Upper lobe of left lung (tissue), 6 donors: ENCODE measurements around the gene SP5. TPM values are rescaled to one million over a fixed set of nuclear protein-coding genes. Genes with fewer than 3 reads are reported as not detected.

ENCODE experiments used
- ATAC-seq, 2 donors: fragments of 200-7000 bp; cut with Tn5 transposase; one replicate each; pipeline ENCODE4 v1.9.1; 2022; ENCODE audit warnings: mild to moderate bottlenecking in 2 of 2, moderate library complexity in 2 of 2; ENCODE audit not compliant: low FRiP score in 2 of 2
- DNase-seq, 2 donors: peaks; one replicate each; pipeline ENCODE4 v3.0.0-alpha.2; 2019 to 2020
- H3K27ac ChIP-seq, 4 donors: fragments of 200-600 bp; sonication (generic); one replicate each; pipeline ENCODE4 v1.5.1; 2016 to 2019
- H3K27me3 ChIP-seq, 4 donors: fragments of 200-600 bp; sonication (generic); one replicate each; pipeline ENCODE4 v1.5.1; 2017 to 2019
- H3K36me3 ChIP-seq, 4 donors: fragments of 200-600 bp; sonication (generic); one replicate each; pipeline ENCODE4 v1.5.1; 2016 to 2019
- H3K4me1 ChIP-seq, 4 donors: fragments of 200-600 bp; sonication (generic); one replicate each; pipeline ENCODE4 v1.5.1; 2018 to 2019
- H3K4me3 ChIP-seq, 4 donors: fragments of 200-600 bp; sonication (generic); one replicate each; pipeline ENCODE4 v1.5.1; 2017 to 2019; ENCODE audit warnings: mild to moderate bottlenecking in 2 of 4, moderate library complexity in 1 of 4
- H3K9me3 ChIP-seq, 4 donors: fragments of 200-600 bp; sonication (generic); one replicate each; pipeline ENCODE4 v1.5.1; 2018 to 2019
- EP300 ChIP-seq, 4 donors: sonication (generic); formaldehyde crosslinking; IDR thresholded peaks; one replicate each; pipeline ENCODE4 v1.5.1; 2017; ENCODE audit warnings: antibody characterized with exemption in 4 of 4, control low read depth in 2 of 4
- POLR2A ChIP-seq, 4 donors: fragments of 450-650 bp; IDR thresholded peaks; one replicate each; pipeline ENCODE4 v1.5.1; 2016 to 2017; ENCODE audit warnings: antibody characterized with exemption in 4 of 4, mild to moderate bottlenecking in 2 of 4
- POLR2AphosphoS5 ChIP-seq, 2 donors: sonication (generic); formaldehyde crosslinking; IDR thresholded peaks; one replicate each; pipeline ENCODE4 v1.5.1; 2017; ENCODE audit warnings: antibody characterized with exemption in 2 of 2
- WGBS, 2 donors: methylation state at CpG; one replicate each; pipeline ENCODE4 v1.1.5; 2017 to 2018; 5-methylcytosine and 5-hydroxymethylcytosine counted together
- total RNA-seq, 6 donors: library from RNA; depleted of rRNA in 4 of 6; stranded (reverse); fragments of >200 nt in 4 of 6; gene quantifications; one replicate each; pipeline versions ENCODE4 v1.1.0 to v1.2.1, GENCODE V29; 2016 to 2021
- TF ChIP-seq, protein P1 (sequence below), 6 experiments: fragments of 450-650 bp in 4 of 6; fragments of 200-600 bp in 2 of 6; sonication (generic) in 2 of 6; IDR thresholded peaks; one replicate each; pipeline ENCODE4 v1.5.1; 2016 to 2019; ENCODE audit warnings: antibody characterized with exemption in 6 of 6
- donor health status: DM: no; HTN: no; CAD: no; lungs with moderate emphysema.
- donor health status: DM: no; HTN: yes; CAD: no; lungs with severe emphysema.

Gene SP5
- total RNA-seq, 6 donors from 2014 or later: 1.5 to 6.6 (median 4.4) TPM

DNA sequence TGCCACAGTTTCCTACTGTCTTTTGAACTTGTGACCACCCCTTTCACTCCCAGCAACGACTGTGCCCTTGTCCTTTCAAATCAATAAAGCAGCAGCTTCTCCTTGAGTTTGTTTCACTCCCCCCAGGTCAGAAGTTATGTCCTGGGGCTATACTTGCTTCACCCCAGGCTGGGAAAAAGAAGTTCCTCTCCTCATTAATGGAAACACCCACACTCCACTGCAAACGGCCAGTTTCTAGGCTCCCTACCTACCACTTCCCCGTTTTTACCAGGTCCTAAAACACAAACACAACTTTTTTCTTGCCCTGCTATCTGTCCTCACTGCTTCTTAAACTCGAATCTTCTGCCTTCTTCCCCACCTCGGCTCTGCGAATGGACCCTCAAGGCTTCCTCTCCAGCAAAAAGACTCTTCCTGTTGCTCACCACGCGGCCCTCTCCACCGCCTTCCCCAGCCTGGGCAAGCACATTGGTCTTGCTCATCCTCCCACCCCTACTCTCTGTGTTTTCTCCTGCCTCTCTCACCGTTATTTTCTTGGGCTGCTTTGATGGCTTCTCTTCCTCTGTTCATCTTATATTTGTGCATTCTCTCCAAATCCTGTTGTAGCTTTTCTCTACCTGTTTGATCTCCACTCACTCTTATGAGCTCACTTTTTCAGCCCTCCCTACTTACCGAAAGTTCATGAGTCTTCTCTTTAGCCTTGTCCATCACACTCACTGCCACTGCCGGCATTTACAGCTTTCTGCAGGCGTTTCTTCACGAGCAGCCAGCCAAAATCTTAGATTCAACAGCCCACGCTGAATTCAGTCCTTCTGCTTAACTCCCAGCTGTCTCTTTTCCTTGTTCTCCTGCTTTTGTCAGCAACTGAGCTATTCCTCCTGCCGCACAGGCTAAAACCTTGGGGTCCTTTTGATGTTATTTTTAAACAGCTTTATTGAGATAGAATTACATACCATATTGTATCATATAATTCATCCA, 7.0 kb upstream of the SP5 start:
- no peak for TF ChIP-seq POLR2AphosphoS5 (IDR thresholded peaks at IDR 0.05)
- TF ChIP-seq POLR2A (IDR thresholded peaks at IDR 0.05): no peak
- TF ChIP-seq EP300 (IDR thresholded peaks at IDR 0.05): no peak
- TF ChIP-seq, protein P1, sequence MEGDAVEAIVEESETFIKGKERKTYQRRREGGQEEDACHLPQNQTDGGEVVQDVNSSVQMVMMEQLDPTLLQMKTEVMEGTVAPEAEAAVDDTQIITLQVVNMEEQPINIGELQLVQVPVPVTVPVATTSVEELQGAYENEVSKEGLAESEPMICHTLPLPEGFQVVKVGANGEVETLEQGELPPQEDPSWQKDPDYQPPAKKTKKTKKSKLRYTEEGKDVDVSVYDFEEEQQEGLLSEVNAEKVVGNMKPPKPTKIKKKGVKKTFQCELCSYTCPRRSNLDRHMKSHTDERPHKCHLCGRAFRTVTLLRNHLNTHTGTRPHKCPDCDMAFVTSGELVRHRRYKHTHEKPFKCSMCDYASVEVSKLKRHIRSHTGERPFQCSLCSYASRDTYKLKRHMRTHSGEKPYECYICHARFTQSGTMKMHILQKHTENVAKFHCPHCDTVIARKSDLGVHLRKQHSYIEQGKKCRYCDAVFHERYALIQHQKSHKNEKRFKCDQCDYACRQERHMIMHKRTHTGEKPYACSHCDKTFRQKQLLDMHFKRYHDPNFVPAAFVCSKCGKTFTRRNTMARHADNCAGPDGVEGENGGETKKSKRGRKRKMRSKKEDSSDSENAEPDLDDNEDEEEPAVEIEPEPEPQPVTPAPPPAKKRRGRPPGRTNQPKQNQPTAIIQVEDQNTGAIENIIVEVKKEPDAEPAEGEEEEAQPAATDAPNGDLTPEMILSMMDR (IDR thresholded peaks at IDR 0.05): no peak
- 32 to 43% methylated on average over 16 of the region's 16 CpGs for WGBS, 2 donors
- no peak for DNase-seq

DNA sequence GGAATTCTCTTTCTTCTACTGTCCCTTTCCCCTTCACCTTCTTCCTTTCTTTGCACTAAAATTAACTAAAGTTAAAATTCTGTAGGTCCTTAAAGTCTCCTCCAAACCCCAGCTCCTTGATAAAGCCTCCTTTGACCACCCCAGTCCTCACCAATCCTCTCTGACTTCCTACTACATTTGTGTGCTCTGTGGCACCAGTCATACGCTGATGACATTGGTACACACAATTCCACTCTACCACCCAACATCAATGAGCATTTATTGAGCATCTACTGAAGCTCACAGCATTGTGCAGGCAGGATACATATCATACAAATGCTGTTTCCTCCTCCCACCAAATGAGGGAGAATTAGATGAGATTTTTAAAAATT, 4.5 kb upstream of the SP5 start:
- DNase-seq: no peak
- no peaks in the 10 kb centered on the region for H3K36me3 ChIP-seq
- H3K4me3 ChIP-seq: no peak overlapping the region
- no peak for ATAC-seq
- TF ChIP-seq, protein P1 (IDR thresholded peaks at IDR 0.05): no peak
- TF ChIP-seq POLR2A (IDR thresholded peaks at IDR 0.05): no peak
- TF ChIP-seq EP300 (IDR thresholded peaks at IDR 0.05): no peak
- TF ChIP-seq POLR2AphosphoS5 (IDR thresholded peaks at IDR 0.05): no peak
- peaks cover 13 to 35% (median 17%) of the 10 kb centered on the region in 4 donors for H3K4me1 ChIP-seq
- no peak overlapping the region for H3K27ac ChIP-seq
- WGBS, 2 donors: 67 to 68% methylated on average over 1 of the region's 1 CpG
- H3K27me3 ChIP-seq: peaks cover 0 to 34% (median 16%) of the 10 kb centered on the region in 4 donors
- no peaks in the 10 kb centered on the region for H3K9me3 ChIP-seq

More for the DNA sequence above, 7.0 kb upstream of the SP5 start:
- Histone ChIP-seq H3K9me3 (no peaks in the 10 kb centered on the region), H3K4me3 (no peak overlapping the region), H3K27me3 (peaks cover 0 to 11% (median 5%) of the 10 kb centered on the region in 4 donors), H3K4me1 (peaks cover 0 to 10% (median 0%) of the 10 kb centered on the region in 4 donors), H3K27ac (no peak overlapping the region), H3K36me3 (no peaks in the 10 kb centered on the region)
- no peak for ATAC-seq

DNA sequence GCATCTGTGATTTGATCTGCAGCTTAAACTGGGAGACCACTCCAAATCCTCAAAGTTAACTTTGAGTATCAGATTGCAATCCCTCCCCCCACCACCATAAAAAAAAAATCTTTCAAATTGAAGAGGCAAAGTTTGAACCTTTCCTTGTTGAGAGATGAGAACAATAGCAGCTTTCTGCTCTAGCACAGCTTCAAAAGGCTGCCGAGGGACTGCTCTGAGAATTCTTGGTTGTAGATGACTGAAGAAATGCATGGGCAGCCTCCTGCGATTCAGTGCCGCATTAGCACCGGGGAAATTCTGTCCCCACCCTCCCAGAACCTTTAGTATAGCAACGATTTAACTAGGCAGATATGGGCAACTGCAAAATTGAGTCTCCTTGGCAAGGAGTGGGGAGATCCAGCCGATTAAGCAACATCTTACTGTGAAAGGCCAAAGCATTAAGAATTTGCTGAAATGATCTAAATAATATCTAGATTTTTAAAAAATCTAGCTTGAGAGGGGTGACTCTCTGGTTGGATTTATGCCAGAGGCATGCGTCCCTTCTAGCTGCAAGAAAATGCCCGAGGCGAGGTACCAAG, 3.9 kb upstream of the SP5 start:
- H3K27ac ChIP-seq: no peak overlapping the region
- no peaks in the 10 kb centered on the region for H3K9me3 ChIP-seq
- H3K36me3 ChIP-seq: no peaks in the 10 kb centered on the region
- H3K4me1 ChIP-seq: peaks cover 20 to 42% (median 24%) of the 10 kb centered on the region in 4 donors
- WGBS, 2 donors: 14 to 24% methylated on average over 9 of the region's 9 CpGs
- ATAC-seq: no peak
- no peak for DNase-seq
- TF ChIP-seq POLR2AphosphoS5 (IDR thresholded peaks at IDR 0.05): no peak
- TF ChIP-seq, protein P1 (IDR thresholded peaks at IDR 0.05): no peak
- no peak for TF ChIP-seq EP300 (IDR thresholded peaks at IDR 0.05)
- TF ChIP-seq POLR2A (IDR thresholded peaks at IDR 0.05): no peak
- peaks cover 0 to 39% (median 19%) of the 10 kb centered on the region in 4 donors for H3K27me3 ChIP-seq
- H3K4me3 ChIP-seq: no peak overlapping the region

DNA sequence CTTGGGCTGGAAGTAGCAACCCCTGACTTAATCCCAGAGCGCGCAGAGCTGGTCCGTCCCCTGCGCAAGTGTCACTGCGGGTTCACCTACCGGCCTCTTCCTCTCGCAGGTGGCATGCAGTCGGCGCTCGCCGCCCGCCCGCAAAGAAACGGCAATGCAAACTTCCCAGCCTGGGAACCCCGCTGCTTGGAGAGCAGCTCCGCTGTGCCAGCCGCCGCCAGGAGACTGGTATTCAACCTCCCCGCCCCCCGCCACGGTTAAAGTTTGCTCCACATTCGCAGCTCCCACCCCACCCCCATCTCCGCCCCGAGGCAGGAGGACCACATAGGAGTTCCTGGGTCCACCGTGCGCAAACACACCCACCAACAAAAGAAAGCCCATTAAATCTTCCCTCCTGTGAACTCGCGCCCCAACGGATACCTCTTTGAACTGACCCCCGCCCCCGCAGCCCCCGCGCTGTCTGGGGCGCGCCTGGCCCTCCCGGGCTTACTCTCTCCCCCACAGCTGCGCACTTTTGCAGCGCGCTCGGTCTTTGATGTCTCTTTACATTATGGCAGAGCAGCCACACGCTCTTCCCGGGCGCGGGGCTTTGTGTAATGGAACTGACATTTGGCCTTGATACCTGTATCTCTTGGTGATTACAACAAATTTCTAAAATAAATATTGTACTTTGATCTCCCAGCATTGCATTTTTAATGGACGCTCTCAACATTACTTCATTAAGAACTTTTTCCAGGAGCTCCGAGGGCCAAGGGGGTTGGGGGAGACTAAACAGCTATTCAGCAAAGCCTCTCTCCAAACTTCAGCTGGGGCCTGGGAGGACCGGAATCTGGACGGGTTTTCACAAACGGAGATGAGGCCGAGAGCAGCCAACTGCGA, 3.1 kb upstream of the SP5 start:
- Histone ChIP-seq H3K27ac (no peak overlapping the region), H3K4me3 (no peak overlapping the region), H3K9me3 (no peaks in the 10 kb centered on the region), H3K27me3 (peaks cover 0 to 46% (median 26%) of the 10 kb centered on the region in 4 donors), H3K4me1 (peaks cover 27 to 49% (median 29%) of the 10 kb centered on the region in 4 donors), H3K36me3 (no peaks in the 10 kb centered on the region)
- no peak for ATAC-seq
- peak in 1 of 2 donors; percentile 73 for DNase-seq
- no peak for TF ChIP-seq POLR2A (IDR thresholded peaks at IDR 0.05)
- no peak for TF ChIP-seq POLR2AphosphoS5 (IDR thresholded peaks at IDR 0.05)
- TF ChIP-seq EP300 (IDR thresholded peaks at IDR 0.05): no peak
- TF ChIP-seq, protein P1 (IDR thresholded peaks at IDR 0.05): no peak
- WGBS, 2 donors: 9 to 24% methylated on average over 10 to 51 of the region's 51 CpGs
